Caco-2 (cell line): Measurements from ENCODE around the gene ROPN1L. TPM values are rescaled to one million over a fixed set of nuclear protein-coding genes. Genes with fewer than 3 reads are reported as not detected.
A peak's percentile ranks its signal among the peaks of the same experiment; 100 is the strongest.

Experiments used
- BruUV-seq: library from RNA; stranded (reverse); fragments of 400-500 nt; replicated peaks from 2 replicates; lab custom pipeline; 2021; lab: Mats Ljungman, UMichigan
- CTCF ChIA-PET: fragments of 300-600 bp; sonication (Branson Sonifier 250); formaldehyde crosslinking; loops from one replicate; lab custom pipeline; 2022; ENCODE audit warnings: antibody characterized with exemption; lab: Charles Lee
- POLR2A ChIA-PET: fragments of 300-600 bp; sonication (Branson Sonifier 250); formaldehyde crosslinking; loops from one replicate; lab custom pipeline; 2022; ENCODE audit warnings: antibody characterized with exemption; lab: Charles Lee
- DNase-seq, 2 experiments: peaks; one replicate each; pipeline versions ENCODE4 v3.0.0 to v3.0.0-alpha.2; 2020 to 2022
- H3K27me3 ChIP-seq: replicated peaks from 2 replicates; pipeline ENCODE4 v1.6.0; 2011; ENCODE audit warnings: low read length; ENCODE audit not compliant: control insufficient read depth, insufficient read depth
- H3K36me3 ChIP-seq: 2 replicates; pipeline ENCODE4 v1.5.1; 2011; ENCODE audit warnings: low read length; ENCODE audit not compliant: control insufficient read depth, insufficient read depth
- H3K4me1 ChIP-seq: fragments of 250-450 bp; sonication (Bioruptor Pico); 2 replicates; pipeline ENCODE4 v1.5.1; 2020; ENCODE audit warnings: mild to moderate bottlenecking
- H3K4me3 ChIP-seq: 2 replicates; pipeline ENCODE4 v1.5.1; 2011; ENCODE audit warnings: low read depth, mild to moderate bottlenecking, control low read depth, low read length
- H3K9me3 ChIP-seq: fragments of 250-450 bp; sonication (Bioruptor Pico); 2 replicates; pipeline ENCODE4 v1.5.1; 2020; ENCODE audit warnings: mild to moderate bottlenecking, moderate library complexity
- H3K27ac Mint-ChIP-seq: one replicate; pipeline ENCODE4 v1.8.0; 2022; ENCODE audit warnings: mixed read lengths; ENCODE audit not compliant: unreplicated experiment
- H3K27me3 Mint-ChIP-seq: one replicate; pipeline ENCODE4 v1.8.0; 2022; ENCODE audit warnings: mixed read lengths; ENCODE audit not compliant: insufficient read depth, unreplicated experiment
- H3K36me3 Mint-ChIP-seq: one replicate; pipeline ENCODE4 v1.8.0; 2022; ENCODE audit warnings: mild to moderate bottlenecking, mixed read lengths; ENCODE audit not compliant: insufficient read depth, unreplicated experiment
- H3K4me1 Mint-ChIP-seq: one replicate; pipeline ENCODE4 v1.8.0; 2022; ENCODE audit warnings: low read depth, mixed read lengths; ENCODE audit not compliant: unreplicated experiment
- H3K4me3 Mint-ChIP-seq: one replicate; pipeline ENCODE4 v1.8.0; 2022; ENCODE audit warnings: mild to moderate bottlenecking, moderate library complexity, mixed read lengths; ENCODE audit not compliant: unreplicated experiment
- H3K9me3 Mint-ChIP-seq: one replicate; pipeline ENCODE4 v1.8.0; 2022; ENCODE audit warnings: mixed read lengths; ENCODE audit not compliant: unreplicated experiment
- intact Hi-C: fragments of 100-400 bp; cut with micrococcal nuclease; formaldehyde crosslinking; loops from one replicate; pipeline ENCODE4 v1.10.0; 2022; ENCODE audit not compliant: unreplicated experiment
- total RNA-seq: library from RNA; stranded (reverse); gene quantifications from 2 replicates; pipeline ENCODE4 v1.2.3, GENCODE V29; 2022
- TF ChIP-seq, protein P1 (sequence below), 2 experiments: fragments of 200-600 bp in 1 of 2; IDR thresholded peaks; 1 replicate in 1 of 2; 2 replicates in 1 of 2; pipeline versions ENCODE4 v1.5.1 to v1.8.0; 2011 to 2022; ENCODE audit warnings: antibody characterized with exemption in 1 of 2, control low read depth in 1 of 2, inconsistent platforms in 1 of 2, low read depth in 1 of 2, low read length in 1 of 2, mild to moderate bottlenecking in 1 of 2, moderate library complexity in 1 of 2; ENCODE audit not compliant: insufficient read depth in 1 of 2, severe bottlenecking in 1 of 2, unreplicated experiment in 1 of 2

The ROPN1L gene
- total RNA-seq, 1 experiment from 2014 or later: 0.48 TPM

- Histone ChIP-seq H3K4me1 (peaks cover 37% of the 10 kb centered on the region), H3K9me3 (no peaks in the 10 kb centered on the region; the same call in 1 of the 2 replicates), H3K36me3 (no peaks in the 10 kb centered on the region; the same call in 1 of the 2 replicates), H3K4me3 (no peak overlapping the region), H3K27me3 (no peaks in the 10 kb centered on the region; the same call in 1 of the 2 replicates)
- Mint-ChIP-seq H3K36me3 (peaks cover 11% of the 10 kb centered on the region), H3K4me1 (peaks cover 39% of the 10 kb centered on the region), H3K9me3 (no peaks in the 10 kb centered on the region), H3K27me3 (no peaks in the 10 kb centered on the region), H3K27ac (no peak overlapping the region), H3K4me3 (no peak overlapping the region)
- BruUV-seq: no TSS peak
- ChIA-PET POLR2A (no interaction called here), CTCF (interaction anchor here (0.5 kb wide), 1 partner anchor 246 kb away, joined by 3 read pairs; no protein-coding TSS in a partner anchor)
- intact Hi-C loops: no loop called here
- TF ChIP-seq, protein P1, sequence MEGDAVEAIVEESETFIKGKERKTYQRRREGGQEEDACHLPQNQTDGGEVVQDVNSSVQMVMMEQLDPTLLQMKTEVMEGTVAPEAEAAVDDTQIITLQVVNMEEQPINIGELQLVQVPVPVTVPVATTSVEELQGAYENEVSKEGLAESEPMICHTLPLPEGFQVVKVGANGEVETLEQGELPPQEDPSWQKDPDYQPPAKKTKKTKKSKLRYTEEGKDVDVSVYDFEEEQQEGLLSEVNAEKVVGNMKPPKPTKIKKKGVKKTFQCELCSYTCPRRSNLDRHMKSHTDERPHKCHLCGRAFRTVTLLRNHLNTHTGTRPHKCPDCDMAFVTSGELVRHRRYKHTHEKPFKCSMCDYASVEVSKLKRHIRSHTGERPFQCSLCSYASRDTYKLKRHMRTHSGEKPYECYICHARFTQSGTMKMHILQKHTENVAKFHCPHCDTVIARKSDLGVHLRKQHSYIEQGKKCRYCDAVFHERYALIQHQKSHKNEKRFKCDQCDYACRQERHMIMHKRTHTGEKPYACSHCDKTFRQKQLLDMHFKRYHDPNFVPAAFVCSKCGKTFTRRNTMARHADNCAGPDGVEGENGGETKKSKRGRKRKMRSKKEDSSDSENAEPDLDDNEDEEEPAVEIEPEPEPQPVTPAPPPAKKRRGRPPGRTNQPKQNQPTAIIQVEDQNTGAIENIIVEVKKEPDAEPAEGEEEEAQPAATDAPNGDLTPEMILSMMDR (IDR thresholded peaks at IDR 0.05; ENCODE audit: insufficient read depth in 1 of 2, low read depth in 1 of 2, low read length in 1 of 2, severe bottlenecking in 1 of 2, unreplicated experiment in 1 of 2): no peak
- no peak for DNase-seq
Observed at GRCh38 chr5:10479154-10479721, 37.6 kb downstream of the ROPN1L start.

DNA sequence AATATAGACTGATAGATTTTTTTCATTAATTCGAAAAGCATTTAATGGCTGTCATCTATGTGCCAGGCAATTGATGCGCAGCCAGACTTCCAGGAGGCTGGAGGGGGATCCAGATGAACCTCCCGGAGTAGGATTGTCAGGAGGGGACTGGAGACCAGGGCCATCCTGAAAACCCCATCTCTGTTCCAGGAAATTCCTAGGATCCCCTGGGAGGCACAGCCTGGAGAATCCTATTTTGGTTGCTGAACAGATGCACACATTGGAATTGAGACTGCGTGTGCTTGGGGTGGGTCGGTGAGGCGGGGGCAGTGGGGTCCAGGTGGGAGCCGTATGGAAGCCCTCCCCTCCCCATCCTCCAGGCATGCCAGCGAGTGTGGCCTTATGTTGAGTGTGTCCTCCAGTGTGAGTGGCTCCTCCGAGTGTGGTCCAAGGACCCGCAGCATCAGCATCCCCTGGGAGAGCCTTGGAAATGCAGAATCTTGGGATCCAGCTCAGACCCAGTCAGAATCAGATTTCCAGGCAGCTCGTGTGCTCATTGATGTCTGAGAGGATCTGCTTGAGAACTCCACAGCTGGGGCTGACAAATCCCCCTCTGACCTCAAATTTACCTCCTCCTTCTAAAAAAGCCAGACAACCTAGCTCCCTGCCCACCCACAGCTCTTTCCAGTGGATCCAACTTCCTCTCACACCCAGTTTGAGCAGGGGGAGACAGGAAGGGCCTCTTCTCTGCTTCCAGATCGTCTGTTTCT, 38.7 kb downstream of the ROPN1L start:
- no peak for DNase-seq
- ChIA-PET POLR2A (no interaction called here), CTCF (interaction anchor here (0.5 to 1.4 kb wide), 3 partner anchors 12 to 71 kb away, joined by 3 to 5 read pairs (median 5); no protein-coding TSS in a partner anchor)
- TF ChIP-seq, protein P1 (IDR thresholded peaks at IDR 0.05; ENCODE audit: insufficient read depth in 1 of 2, low read depth in 1 of 2, low read length in 1 of 2, severe bottlenecking in 1 of 2, unreplicated experiment in 1 of 2): no peak
- no peaks in the 10 kb centered on the region for H3K27me3 Mint-ChIP-seq
- no peaks in the 10 kb centered on the region for H3K9me3 Mint-ChIP-seq
- Histone ChIP-seq H3K27me3 (no peaks in the 10 kb centered on the region; the same call in 1 of the 2 replicates), H3K9me3 (no peaks in the 10 kb centered on the region; the same call in 1 of the 2 replicates), H3K4me1 (peaks cover 49% of the 10 kb centered on the region), H3K4me3 (no peak overlapping the region), H3K36me3 (no peaks in the 10 kb centered on the region; the same call in 1 of the 2 replicates)
- no TSS peak for BruUV-seq
- peaks cover 22% of the 10 kb centered on the region for H3K36me3 Mint-ChIP-seq
- peaks cover 50% of the 10 kb centered on the region for H3K4me1 Mint-ChIP-seq
- intact Hi-C loops: loop anchor here (2.0 to 5.0 kb wide), 2 partner anchors 14 to 128 kb away; partner anchors contain the start of gene MARCHF6
- peak overlapping the region; percentile 90 for H3K27ac Mint-ChIP-seq
- H3K4me3 Mint-ChIP-seq: peak overlapping the region; percentile 37
